AG04450 (cell line): Measurements from ENCODE around the gene MOB2. TPM values are rescaled to one million over a fixed set of nuclear protein-coding genes. Genes with fewer than 3 reads are reported as not detected.
A peak's percentile ranks its signal among the peaks of the same experiment; 100 is the strongest.

ENCODE experiments used
- CTCF ChIA-PET: fragments of 300-600, 350-600 bp; formaldehyde crosslinking; extraction: SDS; loops from one replicate; lab custom pipeline; 2022; ENCODE audit warnings: antibody characterized with exemption, inconsistent platforms; lab: Charles Lee
- POLR2A ChIA-PET: fragments of 350-600 bp; formaldehyde crosslinking; extraction: SDS; loops from one replicate; lab custom pipeline; 2021; ENCODE audit warnings: antibody characterized with exemption, inconsistent platforms; lab: Yijun Ruan, JAX
- DNase-seq: peaks from one replicate; pipeline ENCODE4 v3.0.0-alpha.2; 2011; ENCODE audit warnings: low read depth, low spot score
- H3K27ac ChIP-seq: one replicate; pipeline ENCODE4 v1.5.1; 2012; ENCODE audit warnings: low read depth, low read length, control low read depth
- H3K27me3 ChIP-seq: one replicate; pipeline ENCODE4 v1.6.0; 2012; ENCODE audit warnings: low read length; ENCODE audit not compliant: control insufficient read depth, insufficient read depth
- H3K4me3 ChIP-seq: 2 replicates; pipeline ENCODE4 v1.5.1; 2011; ENCODE audit warnings: mild to moderate bottlenecking, low read depth, low read length, control low read depth
- H3K9me3 ChIP-seq: 2 replicates; pipeline ENCODE4 v1.5.1; 2012; ENCODE audit warnings: low read length; ENCODE audit not compliant: control insufficient read depth, insufficient read depth
- polyA plus RNA-seq: library from polyadenylated mRNA; depleted of rRNA; stranded (reverse); fragments of >200 nt; gene quantifications from 2 replicates; pipeline ENCODE4 v1.2.3, GENCODE V29; 2011
- TF ChIP-seq, protein P1 (sequence below): IDR thresholded peaks from 2 replicates; pipeline ENCODE4 v1.5.1; 2011; ENCODE audit warnings: low read depth, low read length, control low read depth, inconsistent platforms

MOB2 gene
- polyA plus RNA-seq, 1 experiment, result 19.9 TPM

DNA sequence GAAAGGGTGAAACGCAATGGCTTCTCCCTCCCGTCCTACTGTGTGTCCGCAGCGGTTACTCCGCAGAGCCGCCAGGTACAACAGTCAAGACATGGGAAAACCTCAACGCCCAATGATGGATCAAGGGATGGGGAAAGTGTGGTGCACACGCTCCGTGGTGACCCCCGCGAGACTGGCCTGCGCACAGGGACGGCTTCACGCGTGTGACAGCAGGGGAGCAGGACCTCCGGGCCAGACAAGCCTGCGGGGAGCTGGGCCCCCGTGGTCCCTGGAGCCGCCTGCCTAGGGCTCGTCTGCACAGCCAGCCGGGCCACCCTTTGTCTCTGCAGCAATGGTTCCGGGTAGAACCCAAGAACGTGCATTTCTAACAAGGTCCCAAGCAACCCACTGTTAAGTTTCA is 31.7 kb upstream of the MOB2 start:
- no peak for DNase-seq
- POLR2A ChIA-PET, result no interaction called here
- no peak overlapping the region for H3K4me3 ChIP-seq
- CTCF ChIA-PET, result interaction anchor here (0.8 kb wide), 1 partner anchor 77 kb away, joined by 3 read pairs; no protein-coding TSS in a partner anchor
- TF ChIP-seq, protein P1, sequence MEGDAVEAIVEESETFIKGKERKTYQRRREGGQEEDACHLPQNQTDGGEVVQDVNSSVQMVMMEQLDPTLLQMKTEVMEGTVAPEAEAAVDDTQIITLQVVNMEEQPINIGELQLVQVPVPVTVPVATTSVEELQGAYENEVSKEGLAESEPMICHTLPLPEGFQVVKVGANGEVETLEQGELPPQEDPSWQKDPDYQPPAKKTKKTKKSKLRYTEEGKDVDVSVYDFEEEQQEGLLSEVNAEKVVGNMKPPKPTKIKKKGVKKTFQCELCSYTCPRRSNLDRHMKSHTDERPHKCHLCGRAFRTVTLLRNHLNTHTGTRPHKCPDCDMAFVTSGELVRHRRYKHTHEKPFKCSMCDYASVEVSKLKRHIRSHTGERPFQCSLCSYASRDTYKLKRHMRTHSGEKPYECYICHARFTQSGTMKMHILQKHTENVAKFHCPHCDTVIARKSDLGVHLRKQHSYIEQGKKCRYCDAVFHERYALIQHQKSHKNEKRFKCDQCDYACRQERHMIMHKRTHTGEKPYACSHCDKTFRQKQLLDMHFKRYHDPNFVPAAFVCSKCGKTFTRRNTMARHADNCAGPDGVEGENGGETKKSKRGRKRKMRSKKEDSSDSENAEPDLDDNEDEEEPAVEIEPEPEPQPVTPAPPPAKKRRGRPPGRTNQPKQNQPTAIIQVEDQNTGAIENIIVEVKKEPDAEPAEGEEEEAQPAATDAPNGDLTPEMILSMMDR, result no peak
- no peaks in the 10 kb centered on the region; the same call in 1 of the 2 replicates for H3K9me3 ChIP-seq
- H3K27me3 ChIP-seq, result no peaks in the 10 kb centered on the region
- no peak overlapping the region for H3K27ac ChIP-seq

DNA sequence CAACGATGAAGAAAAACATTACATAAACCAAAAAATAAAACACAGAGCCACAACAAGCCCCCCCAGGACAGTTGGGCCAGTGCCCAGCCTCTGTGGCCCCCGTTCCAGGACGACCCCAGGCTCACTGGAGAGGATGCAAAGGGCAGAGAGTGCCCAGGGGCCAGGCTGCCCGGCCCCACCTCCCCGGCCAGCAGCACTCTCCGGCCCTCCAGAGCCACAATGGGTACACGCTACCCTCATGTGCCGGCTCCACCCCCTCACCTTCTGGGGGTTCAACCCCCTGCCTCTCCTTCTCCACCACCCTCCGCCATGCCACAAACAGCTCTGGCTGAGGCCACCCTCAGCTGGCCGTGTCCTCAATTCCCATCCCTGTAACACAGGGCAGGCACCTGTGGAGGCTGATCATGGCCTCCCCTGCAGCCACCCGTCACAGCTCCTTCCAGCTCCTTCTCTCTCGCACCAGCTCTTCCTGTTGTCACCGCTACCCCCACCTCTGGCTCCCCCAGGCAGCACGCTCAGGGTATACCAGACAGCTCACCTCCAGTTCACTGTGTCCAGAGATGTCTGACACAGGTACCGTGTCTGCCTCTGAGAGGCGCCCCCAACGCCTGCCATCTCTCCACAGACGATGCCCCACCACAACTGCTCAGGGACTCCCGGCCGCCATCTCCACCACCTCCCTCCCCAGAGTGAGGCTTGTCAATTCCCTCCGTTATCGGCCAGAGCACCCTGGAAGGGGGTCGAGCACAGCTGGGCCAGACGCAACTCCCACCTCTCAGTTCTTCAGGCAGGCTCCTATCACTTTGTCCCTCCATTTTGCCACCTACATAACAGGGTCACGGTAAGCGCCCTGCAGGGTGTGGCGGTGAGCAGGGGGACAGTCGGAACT is 30.8 kb upstream of the MOB2 start:
- no peaks in the 10 kb centered on the region; the same call in 1 of the 2 replicates for H3K9me3 ChIP-seq
- H3K27ac ChIP-seq, result no peak overlapping the region
- H3K27me3 ChIP-seq, result no peaks in the 10 kb centered on the region
- DNase-seq, result no peak
- CTCF ChIA-PET, result interaction anchor here (0.8 kb wide), 1 partner anchor 78 kb away, joined by 3 read pairs; no protein-coding TSS in a partner anchor
- TF ChIP-seq, protein P1, result no peak
- POLR2A ChIA-PET, result no interaction called here
- no peak overlapping the region for H3K4me3 ChIP-seq

DNA sequence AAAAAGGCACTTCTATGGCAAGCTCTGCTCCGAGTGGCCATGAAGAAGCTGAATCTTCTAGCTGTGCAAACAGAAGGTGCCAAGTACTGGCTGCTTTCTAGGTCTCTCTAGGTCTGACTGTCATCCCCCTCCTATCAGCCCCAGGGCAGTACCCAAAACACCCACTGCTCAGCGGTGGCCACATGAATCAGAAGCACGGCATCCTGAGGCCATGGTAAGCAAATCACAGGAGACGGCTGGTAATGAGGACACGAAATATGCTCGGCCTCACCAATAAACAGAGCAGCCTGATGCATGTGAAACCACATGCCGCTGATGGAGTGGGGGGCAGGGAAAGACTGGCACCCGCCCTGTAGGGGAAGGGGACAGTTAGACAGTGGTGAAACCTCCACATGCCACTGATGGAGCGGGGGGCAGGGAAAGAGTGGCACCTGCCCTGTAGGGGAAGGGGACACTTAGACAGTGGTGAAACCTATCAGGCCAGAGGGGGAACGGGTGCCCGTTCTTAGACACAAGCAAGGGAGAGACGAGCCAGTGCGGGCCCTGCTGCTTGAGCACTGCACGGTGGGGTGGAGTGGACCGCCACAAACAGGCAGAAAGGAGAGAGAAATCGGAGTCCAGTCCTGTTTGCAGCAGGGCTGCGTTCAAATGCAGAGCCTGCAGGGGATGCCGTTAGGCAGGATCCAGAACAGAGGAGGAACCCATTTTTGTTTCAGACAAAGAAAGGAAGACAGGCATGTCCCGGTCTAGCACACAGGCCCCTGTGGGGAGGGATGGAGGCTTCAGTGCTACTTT is 29.9 kb upstream of the MOB2 start:
- DNase-seq, result peak; percentile 7
- Histone ChIP-seq H3K27ac (no peak overlapping the region), H3K4me3 (no peak overlapping the region), H3K9me3 (no peaks in the 10 kb centered on the region; the same call in 1 of the 2 replicates), H3K27me3 (no peaks in the 10 kb centered on the region)
- CTCF ChIA-PET, result interaction anchor here (0.7 to 2.9 kb wide), 6 partner anchors 20 to 313 kb away, joined by 3 to 18 read pairs (median 4); no protein-coding TSS in a partner anchor
- TF ChIP-seq, protein P1, result no peak
- POLR2A ChIA-PET, result interaction anchor here (0.6 kb wide), 1 partner anchor 59 kb away, joined by 4 read pairs; no protein-coding TSS in a partner anchor

DNA sequence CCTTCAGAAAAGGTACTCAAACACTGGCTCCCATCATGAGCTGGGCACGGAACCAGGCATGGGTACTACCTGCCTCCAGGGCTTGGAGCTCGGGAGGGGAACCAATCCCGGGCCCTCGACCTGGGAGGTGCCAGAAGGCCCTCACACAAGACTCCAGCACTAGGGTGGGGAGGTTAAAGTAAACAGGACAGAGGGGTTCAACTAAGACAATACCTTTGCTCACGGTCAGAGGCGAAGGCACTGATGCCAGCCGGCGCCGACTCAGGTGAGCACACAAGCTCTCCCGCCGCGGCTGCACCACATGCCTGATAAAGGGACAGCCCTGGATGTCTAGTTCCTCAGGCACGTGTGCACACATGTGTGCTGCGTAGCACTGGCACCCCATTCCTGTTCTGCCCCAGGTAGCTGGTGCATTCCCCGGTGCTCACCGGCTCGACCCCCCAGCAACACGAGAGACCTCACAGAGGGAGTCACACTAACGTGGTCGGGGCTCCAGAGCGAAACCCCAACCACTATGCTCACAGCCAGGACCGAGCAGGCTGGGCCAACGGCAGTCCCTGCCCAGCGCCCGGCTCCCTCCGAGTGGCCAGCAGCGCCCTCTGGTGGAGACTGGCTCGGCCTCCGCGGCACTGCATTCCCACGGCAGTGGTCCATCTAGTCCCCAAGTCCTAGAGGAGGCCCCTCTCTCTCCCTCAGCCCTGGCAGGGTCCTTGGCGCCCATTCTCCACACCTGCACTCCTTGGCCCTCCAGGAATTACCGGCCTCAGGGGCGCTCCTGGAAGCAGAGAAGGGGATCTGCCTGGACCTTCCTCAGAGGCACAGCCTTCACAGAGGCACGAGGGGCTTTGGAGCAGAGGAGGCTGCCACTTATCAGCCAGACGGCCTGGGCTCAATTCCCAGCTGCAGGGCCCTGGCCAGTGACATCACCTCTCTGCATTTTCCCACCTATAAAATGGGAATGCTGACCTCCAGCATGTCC is 28.8 kb upstream of the MOB2 start:
- Histone ChIP-seq H3K9me3 (no peaks in the 10 kb centered on the region; the same call in 1 of the 2 replicates), H3K27me3 (no peaks in the 10 kb centered on the region), H3K4me3 (no peak overlapping the region), H3K27ac (no peak overlapping the region)
- ChIA-PET POLR2A (no interaction called here), CTCF (interaction anchor here (0.6 to 2.9 kb wide), 15 partner anchors 10 to 399 kb away, joined by 3 to 18 read pairs (median 3); no protein-coding TSS in a partner anchor)
- DNase-seq, result peak; percentile 13
- TF ChIP-seq, protein P1, result peak; percentile 91
